ENCODE measurements around the gene RASSF3. TPM values are rescaled to one million over a fixed set of nuclear protein-coding genes. Genes with fewer than 3 reads are reported as not detected.

Gene RASSF3
- total RNA-seq, 4 donors from 2014 or later: 19.4 to 46.2 (median 30.1) TPM

DNA sequence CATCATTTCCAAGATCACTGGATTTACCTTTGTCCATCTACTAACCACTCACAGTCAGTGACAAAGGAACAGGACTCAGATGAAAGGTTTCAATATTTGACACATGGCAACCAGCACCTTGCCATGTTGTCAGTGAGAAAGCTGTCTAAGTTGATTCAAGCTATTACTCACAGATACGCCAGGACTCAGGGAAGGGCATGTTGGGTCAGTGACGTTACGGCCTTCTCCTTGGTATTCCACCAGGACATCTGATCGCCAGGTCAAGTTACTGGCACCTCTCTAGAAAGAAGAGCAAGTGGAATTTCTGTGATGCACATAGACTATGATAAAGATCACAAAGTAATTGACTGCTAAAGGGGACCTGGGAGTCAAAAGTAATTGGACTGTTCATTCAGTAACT, 112.5 kb downstream of the RASSF3 start:
- TF ChIP-seq, protein P1, sequence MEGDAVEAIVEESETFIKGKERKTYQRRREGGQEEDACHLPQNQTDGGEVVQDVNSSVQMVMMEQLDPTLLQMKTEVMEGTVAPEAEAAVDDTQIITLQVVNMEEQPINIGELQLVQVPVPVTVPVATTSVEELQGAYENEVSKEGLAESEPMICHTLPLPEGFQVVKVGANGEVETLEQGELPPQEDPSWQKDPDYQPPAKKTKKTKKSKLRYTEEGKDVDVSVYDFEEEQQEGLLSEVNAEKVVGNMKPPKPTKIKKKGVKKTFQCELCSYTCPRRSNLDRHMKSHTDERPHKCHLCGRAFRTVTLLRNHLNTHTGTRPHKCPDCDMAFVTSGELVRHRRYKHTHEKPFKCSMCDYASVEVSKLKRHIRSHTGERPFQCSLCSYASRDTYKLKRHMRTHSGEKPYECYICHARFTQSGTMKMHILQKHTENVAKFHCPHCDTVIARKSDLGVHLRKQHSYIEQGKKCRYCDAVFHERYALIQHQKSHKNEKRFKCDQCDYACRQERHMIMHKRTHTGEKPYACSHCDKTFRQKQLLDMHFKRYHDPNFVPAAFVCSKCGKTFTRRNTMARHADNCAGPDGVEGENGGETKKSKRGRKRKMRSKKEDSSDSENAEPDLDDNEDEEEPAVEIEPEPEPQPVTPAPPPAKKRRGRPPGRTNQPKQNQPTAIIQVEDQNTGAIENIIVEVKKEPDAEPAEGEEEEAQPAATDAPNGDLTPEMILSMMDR (IDR thresholded peaks at IDR 0.05; ENCODE audit: low read depth): no peak

DNA sequence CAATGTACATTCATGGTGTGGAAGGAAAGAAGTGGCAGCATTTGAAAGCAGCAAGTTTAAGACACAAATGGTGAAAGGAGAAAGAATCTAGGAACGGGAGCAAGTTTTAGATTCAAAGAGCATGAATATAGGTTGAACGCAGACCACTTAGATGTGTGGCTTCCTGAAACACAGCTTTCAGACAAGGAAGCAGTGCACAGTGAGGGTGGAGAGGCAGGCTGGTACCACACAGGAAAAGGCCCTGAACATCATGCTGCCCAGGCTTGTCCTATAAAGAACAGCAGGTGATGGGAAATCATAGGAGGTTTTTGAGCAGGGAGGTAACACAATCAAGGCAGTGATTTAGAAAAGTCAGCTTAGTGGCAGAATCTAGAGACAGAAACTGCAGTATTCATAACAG, 113.3 kb downstream of the RASSF3 start:
- TF ChIP-seq, protein P1 (IDR thresholded peaks at IDR 0.05; ENCODE audit: low read depth): no peak

DNA sequence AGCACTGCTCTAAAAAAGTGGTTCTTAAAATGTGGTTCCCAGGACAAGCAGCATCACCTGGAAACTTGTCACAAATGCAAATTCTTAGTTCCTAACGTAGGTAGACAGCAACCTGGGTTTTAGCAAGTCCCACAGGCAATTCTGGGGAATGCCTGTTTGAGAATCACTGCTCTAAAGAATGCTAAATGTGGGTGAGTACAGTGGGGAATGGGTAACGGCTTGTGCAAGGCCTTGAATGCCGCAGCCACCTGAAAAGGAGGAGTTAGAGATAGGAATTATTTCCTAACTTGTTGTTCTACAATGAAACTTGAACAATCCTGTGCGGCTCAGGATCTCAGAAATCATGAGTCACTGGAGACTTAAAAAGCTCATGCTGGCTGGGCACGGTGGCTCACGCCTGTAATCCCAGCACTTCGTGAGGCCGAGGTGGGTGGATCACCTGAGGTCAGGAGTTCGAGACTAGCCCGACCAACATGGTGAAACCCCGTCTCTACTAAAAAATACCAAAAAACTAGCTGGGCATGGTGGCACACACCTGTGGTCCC, 114.0 kb downstream of the RASSF3 start:
- TF ChIP-seq, protein P1 (IDR thresholded peaks at IDR 0.05; ENCODE audit: low read depth): no peak

DNA sequence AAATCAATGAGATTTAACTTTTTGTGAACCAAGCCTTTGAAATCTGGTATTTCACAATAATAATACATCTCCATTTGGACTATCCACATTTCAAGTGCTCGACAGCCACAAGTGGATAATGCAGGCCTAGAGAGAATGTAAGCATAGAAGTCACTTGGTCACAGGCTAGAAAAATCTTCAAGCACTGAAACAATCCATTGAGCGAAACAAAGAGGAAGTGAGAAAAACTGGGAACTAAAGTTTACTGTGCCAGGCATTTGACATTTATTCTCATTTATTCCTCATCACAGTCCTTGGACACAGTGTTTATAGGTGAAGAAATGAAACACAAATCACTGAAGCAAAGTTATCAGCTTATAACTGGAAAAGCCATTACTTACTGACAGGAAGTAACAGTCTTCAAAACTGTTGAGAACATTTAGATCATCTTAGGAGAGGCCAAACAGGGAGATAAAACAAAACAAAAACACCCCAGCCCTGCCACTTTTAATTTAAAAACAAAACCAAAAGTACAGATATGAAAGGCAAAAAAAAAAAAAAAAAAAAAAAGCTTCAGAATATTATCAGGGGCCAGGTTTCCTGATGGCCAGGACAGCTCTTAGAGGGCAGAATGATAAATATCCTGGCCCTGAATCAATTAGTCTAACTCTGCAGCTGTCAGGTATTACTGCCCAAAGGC, 119.8 kb downstream of the RASSF3 start:
- TF ChIP-seq, protein P1 (IDR thresholded peaks at IDR 0.05; ENCODE audit: low read depth): no peak

DNA sequence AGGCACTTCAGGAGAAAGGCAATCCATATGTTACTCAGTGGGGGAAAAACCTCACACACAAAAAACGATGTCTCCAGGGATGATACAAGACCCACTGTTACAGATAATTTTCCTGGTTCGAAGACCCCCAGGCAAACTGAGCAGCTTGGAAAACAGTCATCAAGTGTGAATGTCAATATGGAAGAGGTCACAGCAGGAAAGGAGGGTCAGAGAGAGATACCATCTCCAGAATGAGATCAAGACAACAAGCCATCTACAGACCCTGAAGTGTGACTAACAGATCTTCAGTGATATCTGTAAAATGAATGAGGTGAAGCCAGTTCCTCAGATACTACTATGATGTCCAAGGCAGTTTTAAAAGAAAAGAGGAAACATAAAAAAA, 120.3 kb downstream of the RASSF3 start:
- TF ChIP-seq, protein P1 (IDR thresholded peaks at IDR 0.05; ENCODE audit: low read depth): no peak

DNA sequence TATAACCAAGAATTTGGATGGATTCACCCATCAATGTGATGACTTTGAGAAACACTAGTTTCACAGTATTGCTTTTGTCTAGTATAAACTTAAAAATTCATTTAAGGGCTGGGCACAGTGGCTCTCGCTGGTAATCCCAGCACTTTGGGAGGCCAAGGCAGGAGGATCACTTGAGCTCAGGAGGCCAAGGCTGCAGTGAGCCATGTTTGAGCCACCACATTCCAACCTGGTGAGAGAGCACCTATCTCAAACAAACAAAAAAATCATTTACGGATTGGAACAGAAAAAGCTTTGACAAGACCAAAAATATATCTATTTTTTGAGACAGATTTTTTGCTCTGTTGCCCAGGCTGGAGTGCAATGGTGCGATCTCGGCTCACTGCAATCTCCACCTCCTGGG, 121.4 kb downstream of the RASSF3 start:
- TF ChIP-seq, protein P1 (IDR thresholded peaks at IDR 0.05; ENCODE audit: low read depth): no peak

DNA sequence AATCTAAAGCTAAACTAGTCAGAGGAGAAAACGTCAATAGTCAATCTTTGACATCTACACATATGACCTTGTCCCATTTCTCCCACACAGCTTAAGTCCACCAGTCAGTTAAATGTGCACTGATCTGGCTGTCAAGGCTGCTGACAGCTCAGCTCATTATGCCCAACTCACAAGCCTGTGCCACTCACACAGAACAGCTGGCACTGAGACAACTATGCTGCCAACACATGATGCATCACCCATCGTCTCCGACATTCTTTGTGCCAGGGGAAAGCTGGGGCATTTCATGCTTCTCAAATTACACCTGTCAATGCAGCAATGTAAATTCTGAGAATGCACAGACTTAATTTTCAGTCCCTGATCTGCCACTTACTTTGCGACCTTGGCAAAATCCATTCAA, 123.6 kb downstream of the RASSF3 start:
- TF ChIP-seq, protein P1 (IDR thresholded peaks at IDR 0.05; ENCODE audit: low read depth): no peak
